Stimulated activated CD4-positive, alpha-beta T cell treated with anti-CD3 and anti-CD28 coated beads, Interleukin-2, amount 100 ng/mL, for 48 hours (primary cell): Measurements from ENCODE around the gene AGAP5.
"Not testable (repeated sequence)": the region's sequence is repeated elsewhere in the genome, so short reads cannot be mapped to it uniquely, and the experiment has no call there.

Experiments
- DNase-seq, 2 donors: peaks; one replicate each; pipeline ENCODE4 v3.0.0-alpha.2; 2020

Gene AGAP5

DNA sequence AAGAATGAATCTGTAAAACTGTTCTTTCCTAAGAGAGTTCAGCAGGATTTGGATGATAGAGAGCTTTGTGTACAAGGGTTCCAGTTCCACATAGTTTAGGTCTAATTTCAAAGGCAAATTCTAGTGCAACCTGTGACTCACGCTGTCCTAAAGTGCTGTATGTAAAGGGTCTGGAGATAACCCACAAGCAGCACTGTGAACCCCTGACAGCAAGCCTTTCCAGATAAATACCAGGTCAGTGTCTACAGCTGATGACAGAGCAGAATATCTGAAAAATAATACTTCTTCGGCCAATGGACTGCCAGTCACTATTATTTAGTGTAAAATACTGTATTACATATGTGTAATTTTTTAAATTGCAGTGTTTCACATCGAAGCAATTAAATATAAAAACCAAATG, 16.0 kb upstream of the AGAP5 start:
- DNase-seq = not testable (repeated sequence)

DNA sequence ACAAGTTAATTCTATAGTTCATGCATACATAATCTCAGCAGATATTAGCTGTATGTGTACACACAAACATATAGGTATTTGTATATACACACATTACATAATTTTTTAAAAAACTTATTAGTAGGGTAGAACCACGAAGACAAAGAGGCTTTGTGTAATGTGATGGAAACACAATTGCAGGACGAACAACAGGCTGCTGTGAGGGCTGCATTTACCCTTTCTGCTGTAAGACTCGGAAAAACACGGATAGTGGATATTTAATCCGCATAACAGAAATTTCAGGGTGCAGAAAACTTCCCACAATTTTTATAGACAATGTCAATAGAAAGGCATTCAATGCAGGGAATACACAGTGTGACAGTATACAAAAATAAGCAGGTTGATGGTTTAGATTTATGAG, 13.8 kb upstream of the AGAP5 start:
- DNase-seq = not testable (repeated sequence)

DNA sequence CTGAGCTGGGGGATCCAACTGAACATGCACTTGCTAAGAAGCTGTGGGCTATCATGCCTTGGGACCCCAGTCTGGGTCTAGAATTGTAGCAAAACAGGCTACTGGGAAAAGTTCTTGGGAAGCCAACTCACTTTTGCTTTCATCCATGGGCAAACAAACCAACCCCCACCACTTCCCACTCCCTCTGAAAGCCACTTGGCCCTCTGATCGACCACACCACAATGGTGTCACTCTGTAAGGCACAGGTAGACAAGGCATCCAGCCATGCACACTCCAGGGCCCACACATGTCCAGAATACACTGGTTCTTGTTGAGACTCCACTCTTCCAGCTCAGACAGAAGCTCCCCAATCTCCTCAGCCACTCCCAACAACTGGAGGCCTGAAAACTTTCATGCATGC, 10.2 kb upstream of the AGAP5 start:
- not testable (repeated sequence) for DNase-seq

DNA sequence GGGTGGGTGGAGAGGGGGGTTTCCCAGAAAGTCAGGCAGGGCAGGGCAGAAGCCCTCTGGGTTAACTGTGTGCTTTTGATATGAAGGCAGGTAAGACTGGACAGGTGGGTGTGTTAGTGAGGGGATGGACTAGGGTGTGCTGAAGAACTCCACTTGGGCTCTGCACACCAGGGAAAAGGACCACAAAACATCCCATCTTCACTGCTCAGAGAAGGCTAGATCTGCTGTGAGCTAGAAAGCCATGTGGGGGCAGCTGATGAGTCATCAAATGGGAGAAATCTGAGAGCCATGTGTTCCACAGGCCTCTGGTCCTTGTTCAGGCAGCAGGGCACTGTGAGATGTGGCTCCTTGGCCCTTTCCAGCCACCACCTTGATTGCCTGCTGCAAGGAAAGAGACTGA, 9.7 kb upstream of the AGAP5 start:
- DNase-seq = not testable (repeated sequence)

DNA sequence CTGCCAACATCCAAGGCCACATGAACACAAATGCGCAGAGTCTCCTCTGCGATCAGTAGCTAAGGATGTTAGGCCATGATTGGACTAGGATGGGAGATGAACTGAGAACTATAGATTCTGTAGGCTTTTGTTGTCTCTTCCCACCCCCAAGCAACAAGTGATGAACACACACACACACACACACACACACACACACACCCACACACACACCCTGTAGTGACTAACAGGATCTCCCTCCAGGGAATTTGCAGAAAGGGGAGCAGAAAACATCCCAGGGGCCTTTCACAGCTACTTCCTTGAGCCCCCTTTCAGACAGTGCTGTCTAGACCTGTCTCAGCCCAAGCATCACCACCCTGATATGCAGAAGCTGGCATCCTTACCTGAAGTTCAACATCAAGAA, 8.6 kb upstream of the AGAP5 start:
- not testable (repeated sequence) for DNase-seq

DNA sequence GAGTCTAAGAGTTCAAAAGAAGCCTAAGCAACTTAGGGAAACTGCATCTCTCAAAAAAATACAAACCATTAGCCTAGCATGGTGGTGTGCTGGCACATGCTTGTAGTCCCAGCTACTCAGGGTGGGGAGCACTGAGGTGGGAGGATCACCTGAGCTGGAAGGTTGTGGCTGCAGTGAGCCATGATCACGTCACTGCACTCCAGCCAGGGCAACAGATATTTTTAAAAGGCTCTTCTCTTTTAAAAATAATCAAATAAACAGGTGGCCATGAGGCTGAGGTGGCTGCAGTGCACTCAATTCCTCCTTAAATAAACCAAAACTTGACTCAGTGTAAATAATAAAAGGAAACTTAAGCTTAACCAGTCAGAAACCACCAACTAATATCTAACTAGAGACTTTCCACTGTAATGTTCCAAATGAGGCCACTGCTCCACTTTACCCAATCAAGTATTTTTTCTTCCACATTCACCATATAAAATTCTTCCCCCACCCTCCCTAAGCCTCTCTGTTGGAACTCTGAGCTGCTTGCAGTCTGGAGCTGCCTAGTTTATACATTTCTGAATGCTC, 7.7 kb upstream of the AGAP5 start:
- not testable (repeated sequence) for DNase-seq

DNA sequence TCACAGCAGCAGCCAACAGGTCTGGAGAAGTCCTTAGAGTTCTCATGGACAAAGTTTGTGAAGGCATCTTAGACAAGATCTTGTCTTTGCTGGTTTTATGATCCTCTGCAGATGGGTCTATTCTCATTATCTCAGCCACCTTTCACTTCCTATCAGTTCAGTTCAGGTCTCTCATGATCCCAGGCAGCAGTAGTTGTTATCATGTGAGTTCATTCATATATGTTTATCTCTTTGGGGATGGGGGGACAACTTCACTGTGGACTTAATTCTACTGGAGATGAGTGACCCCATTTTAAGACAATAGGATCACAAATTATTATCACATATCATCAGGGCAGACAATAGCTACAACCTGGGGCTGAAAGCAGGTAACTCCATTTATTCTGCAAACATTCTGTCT, 6.0 kb upstream of the AGAP5 start:
- DNase-seq = not testable (repeated sequence)

DNA sequence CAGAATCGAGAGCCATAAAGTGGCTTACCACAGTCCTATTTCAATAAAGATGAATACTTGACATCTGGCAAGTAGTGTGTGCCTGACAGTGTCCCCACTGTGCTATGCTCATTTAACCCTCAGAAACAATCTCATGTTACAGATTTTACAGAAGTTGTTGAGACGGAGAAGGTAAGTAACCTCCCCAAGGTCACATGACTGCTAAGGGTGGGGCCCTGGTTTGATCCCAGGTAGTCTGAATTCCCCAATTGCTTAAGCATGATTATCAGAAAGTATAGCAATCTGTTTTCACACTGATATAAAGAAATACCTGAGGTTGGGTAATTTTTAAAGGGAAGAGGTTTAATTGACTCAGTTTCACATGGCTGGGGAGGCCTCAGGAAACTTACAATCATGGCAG, 910 bp upstream of the AGAP5 start:
- DNase-seq = not testable (repeated sequence)

DNA sequence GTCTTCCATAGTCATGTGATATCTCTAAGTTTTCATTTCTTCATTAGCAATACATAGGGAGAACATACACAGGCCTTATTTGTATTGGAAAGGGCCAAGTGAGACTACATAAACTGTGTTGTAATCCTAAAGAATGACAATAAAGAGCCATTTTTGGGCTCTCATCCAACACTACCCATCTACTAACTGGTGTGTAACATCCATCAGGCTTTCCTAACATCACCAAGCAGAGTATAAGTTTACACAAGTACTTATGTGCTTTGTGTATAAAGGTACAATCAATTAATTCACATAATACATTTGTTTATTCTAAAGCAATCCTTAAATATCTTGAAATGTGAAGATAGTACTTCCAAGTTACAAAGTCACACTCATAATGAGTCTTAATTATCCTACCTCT, 2.6 kb downstream of the AGAP5 start:
- DNase-seq = not testable (repeated sequence)

DNA sequence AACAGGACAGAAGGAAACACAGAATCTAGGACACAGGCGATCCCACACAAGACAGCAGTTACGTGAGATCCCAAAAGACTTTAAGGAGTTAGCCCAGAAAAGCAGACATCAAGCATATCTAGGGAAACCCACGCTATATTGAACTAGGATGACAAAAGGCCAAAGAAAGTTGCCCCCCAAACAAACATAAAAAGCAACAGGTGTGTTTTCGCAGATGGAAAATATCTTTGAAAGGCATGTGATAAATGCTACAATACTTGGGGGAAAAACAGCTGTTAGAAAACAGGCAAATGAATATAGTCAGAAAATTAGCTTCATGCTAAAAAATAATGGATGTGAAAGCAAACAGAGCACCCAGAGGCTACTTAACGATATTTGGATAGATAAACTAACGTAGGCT, 7.2 kb downstream of the AGAP5 start:
- DNase-seq = not testable (repeated sequence)

DNA sequence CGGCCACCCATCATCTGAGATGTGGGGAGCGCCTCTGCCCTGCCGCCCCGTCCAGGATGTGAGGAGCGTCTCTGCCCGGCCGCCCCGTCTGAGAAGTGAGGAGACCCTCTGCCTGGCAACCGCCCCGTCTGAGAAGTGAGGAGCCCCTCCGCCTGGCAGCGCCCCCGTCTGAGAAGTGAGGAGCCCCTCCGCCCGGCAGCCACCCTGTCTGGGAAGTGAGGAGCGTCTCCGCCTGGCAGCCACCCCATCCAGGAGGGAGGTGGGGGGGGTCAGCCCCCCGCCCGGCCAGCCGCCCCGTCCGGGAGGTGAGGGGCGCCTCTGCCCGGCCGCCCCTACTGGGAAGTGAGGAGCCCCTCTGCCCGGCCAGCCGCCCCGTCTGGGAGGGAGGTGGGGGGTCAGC, 8.3 kb downstream of the AGAP5 start:
- DNase-seq = not testable (repeated sequence)

DNA sequence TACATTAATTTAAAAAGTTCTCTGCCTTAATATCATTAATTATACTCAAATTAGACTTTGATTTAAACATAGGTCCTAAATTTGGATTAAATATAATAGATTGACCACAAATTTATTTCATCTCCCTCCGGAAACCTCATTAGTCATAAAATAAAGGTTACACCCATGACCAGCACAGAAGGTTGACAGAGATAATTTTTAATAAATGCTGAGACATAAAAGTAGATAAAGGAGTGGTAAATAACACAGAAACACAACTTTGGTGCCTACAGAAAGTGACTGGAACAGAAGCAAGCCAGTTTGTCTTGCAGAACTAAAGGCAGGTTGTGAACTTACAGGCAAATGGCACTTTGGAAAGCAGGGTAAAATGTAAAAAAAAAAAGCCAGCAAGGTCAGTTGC, 10.3 kb downstream of the AGAP5 start:
- not testable (repeated sequence) for DNase-seq

DNA sequence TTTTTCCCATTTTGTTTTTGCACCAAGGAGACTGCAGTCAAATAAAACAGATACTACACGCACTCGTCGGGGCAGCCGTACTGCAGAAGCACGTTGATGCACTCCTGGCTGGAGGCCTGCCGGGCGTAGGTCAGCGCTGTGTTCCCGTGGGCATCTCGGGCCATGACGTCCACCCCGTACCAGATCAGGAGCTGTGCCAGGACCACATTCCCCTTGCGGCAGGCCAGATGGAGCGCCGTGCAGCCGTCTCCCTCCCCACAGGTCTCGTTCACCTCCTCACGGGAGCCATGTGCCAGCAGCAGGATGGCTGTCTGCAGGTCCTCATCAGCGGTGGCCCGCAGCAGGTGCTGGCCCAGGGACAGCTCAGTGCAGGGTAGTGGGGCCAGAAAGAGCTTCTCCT, 23.4 kb downstream of the AGAP5 start:
- not testable (repeated sequence) for DNase-seq

DNA sequence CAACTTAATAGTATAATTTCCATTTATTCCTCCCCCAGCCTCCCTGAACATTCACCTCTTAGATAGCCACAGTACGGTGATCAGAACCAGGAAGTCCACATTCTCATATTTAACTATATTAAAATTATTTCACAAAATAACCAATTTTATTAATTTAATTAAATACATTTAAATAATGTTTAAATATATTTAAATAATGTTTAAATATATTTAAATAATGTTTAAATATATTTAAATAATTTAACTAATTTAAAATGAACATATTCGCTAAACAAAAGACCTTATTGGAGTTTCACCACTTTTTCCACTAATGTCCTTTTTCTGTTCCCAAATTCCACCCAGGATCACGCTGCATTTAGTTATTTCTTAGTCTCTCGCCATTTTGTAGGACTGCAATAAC, 29.5 kb downstream of the AGAP5 start:
- not testable (repeated sequence) for DNase-seq

DNA sequence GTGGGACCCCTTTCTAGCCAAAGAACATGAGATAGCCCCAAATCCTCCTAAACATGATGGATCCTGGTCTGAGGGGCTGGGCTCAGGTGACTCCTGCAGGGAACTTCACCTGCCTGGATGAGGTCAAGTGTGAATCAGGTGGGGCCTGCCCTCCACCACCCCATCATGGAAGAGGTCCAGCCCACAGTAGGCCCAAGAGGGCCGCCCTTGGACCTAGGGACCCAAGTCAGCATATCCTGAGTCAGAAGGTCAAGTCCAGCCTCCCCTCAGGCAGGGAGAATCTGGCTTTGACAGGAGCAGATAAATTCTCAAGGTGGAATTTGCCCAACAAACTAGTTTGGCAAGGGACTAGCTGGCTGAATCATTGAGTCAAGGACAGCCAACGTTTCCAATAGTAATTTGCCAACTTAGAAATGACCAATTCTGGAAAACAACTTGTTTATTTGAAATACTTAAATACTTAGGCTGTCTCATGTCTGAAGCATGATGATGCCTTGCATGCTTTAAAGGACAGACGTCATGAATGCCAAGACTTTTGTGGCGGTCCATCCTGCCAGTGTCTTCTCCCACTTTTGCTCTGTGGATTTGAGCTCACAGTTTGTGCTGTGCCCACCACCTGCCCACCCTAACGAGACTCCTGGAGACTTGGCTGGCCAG, 31.6 kb downstream of the AGAP5 start:
- not testable (repeated sequence) for DNase-seq

DNA sequence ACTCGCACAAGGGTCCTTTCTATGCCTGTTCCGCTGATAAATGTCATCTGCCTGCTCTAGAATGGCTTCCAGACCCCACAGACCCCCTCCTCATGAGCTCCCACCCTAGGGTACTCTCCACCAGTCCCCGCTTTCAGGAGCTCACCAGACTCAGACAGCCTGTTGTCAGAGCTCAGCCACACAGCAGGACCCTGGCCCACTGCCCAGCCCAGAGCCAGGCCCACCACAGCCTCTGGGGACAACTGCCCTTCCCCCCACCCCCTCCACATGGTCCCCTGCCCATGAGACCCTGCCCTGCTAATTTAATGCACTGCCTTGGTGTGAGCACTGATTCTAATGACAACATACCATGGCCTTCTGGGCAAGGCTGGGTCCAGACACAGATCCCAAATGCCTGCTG, 32.3 kb downstream of the AGAP5 start:
- not testable (repeated sequence) for DNase-seq

DNA sequence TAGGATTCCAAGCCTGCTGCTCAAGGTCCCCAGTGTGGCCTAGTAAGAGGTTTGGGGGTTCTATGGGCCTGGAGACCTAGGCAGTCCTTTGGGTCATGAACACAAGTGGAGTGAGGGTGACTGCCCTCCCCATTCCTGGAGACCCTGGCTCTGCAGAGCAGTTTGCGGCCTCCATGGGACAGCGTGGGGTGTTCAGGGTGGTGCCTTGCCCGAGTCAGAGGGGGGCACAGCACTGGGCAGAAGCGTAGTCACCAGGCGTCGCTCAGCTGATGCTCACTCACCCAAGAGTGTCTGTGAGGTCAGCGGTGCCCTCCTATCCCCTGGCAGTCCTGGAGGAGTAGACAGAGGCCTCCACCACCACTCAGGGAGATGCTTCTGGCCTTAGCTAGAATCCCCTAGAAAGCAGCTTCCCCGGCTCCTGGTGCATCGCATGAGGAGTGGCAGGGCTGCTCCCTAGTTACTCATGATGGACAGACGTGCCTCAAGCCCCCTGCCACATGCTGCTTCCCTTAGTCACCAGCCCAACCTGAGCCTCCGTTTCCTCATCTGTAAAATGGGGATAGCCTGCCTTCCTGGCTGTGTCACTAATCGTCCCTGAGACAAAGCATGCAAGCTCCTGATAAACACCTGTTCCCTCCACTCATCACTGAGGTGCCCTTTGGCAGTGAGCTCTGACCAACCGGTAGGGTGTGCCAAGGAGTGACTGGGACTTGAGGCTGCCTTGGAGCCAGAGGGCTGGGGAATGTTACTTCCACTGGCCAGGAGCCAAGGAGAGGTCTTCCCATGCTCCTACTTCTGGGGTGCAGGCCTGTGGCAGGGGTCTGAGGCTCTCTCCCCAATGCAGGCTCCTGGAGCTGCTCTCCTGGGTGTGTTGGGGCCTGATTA, 33.5 kb downstream of the AGAP5 start:
- not testable (repeated sequence) for DNase-seq

DNA sequence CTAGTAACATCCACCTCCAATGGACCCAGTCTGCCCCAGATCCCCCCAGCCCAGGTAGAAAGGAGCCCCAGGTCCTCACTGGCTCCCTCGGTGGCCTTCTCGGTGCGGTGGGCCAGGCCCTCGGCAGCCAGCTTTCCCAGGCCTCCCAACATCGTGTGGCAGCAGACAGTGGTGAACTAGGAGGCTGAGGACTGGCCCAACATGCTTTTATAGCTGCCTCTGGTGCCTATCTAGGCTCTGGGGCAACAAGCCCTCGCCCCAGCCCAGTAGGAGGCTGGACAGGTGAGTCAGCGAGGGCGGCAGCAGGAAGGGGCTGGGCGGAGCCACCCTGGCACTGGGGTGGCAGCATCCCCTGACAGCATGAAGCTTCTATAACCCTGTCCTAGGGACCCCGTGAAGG, 34.3 kb downstream of the AGAP5 start:
- not testable (repeated sequence) for DNase-seq

DNA sequence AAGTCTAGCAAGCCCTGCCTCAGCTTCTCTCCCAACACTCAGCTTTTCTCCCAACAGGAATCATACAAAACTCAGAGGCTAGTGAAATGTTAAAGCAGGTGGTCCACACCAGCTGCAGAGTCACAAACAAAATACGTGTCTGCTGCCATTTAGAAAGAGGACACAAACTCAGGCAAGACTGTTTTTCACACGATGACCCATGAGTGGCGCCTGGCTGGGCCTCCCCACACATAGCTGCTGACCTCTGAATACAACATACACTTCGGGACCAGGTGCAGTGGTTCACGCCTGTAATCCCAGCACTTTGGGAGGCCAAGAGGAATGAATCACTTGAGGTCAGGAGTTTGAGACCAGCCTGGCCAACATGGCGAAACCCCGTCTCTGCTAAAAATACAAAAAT, 35.2 kb downstream of the AGAP5 start:
- DNase-seq = not testable (repeated sequence)

DNA sequence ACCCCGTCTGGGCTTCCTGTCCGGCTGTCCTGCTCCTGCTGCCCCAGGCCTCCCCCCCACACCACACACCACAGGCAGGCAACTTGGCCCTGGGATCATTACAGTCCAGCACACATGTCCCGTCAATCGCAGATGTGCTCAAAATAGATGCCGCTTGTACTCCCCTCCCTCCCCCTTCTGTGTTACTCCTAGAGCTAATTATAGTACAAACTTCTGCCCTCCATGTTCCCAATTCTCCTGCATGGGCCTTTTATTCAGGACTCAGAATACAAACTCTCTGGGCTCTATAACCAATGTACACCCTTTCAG, 42.0 kb downstream of the AGAP5 start, which contains the start of gene SYNPO2L:
TSS of gene SYNPO2L (minus strand) at position 40 of the 309 bp plus-strand sequence. CDS start 107 bp downstream, outside the sequence.
- no peak for DNase-seq

DNA sequence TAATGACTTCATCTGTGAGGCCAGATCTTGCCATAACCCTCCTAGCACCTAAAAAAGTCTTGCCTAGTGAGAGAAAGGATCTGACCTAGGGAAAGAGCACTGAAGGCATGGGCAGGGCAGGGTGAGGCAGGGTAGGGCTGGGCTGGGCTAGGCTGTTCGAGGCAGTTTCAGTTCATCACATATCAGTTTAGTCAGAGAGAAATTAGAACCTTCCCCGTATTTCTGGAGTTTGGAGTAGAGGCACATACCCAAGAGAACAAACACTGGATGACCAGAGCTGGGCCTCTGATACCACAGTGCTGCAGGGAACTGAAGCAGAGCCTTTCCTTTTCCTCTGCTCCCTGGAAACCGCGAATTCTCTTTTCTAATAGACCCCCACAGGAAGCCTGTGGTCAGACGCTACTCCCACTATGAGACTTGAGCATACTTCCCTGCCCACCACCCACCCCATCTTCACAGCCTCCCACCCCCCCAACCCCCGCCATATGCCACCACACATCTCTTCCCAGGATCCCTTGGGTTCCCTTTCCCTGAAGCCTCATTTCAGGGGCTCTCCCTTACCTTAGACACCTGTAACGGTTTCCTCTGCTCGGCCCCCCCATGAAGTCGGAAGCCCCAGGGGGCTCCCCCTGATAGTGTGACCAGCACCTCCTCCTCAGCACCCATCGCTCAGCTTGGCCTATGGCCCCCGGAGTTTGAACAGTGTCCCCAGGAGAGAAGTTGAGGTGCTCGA, 42.5 kb downstream of the AGAP5 start:
- no peak for DNase-seq

DNA sequence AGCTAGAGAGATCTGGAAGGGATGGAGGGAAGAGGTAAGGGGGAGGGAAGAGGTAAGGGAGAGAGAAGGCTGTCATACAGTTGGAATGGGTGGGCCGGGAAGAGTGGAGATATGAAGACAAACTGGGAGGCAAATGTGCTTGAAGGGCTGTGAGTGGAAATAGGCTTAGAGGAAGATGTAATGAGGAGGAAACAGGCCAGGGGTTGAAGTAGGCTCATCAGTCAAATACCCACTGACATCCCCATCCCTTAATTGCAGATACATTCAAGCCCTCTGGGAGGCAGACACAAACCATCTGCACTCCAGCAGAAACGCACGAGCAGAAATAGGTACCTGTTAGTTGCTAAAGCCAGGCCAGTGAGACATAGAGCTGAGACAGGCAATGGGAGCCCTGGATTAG, 44.2 kb downstream of the AGAP5 start:
- no peak for DNase-seq

DNA sequence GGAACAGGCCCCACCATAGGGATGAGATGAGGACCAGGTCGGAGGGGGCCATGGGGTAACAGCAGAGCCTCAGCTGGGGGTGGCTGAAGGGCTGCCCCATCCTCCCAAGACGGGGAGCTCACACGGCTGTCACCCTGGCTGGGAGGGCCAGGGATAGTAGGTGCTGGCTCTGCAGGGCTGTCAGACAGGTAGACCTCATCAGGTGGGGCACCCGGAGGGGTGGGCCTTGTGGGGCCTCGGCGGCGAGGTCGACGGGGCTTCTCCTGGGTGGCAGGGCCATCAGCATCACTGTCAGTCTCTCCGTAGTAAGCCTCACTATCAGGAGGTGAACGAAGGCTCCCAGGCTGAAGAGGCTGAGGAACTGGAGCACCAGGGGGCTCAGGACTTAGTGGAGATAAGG, 44.7 kb downstream of the AGAP5 start:
- no peak for DNase-seq
